ENCODE measurements around the gene STX1A. TPM values are rescaled to one million over a fixed set of nuclear protein-coding genes. Genes with fewer than 3 reads are reported as not detected.
"Not testable (repeated sequence)": the region's sequence is repeated elsewhere in the genome, so short reads cannot be mapped to it uniquely, and the experiment has no call there.

STX1A gene
- polyA plus RNA-seq, 4 donors, result 7.3 to 11.2 (median 8.8) TPM

- DNase-seq (ENCODE audit: low read depth in 4 of 4, low spot score in 3 of 4), result no peak
These were observed 59.5 kb downstream of the STX1A start for GRCh38 chr7:73659983-73660382.

- not testable (repeated sequence) for DNase-seq (ENCODE audit: low read depth in 4 of 4, low spot score in 3 of 4)
These were observed 64.2 kb downstream of the STX1A start for GRCh38 chr7:73655309-73655708.

GRCh38 chr7:73652541-73652949 lies 66.9 kb downstream of the STX1A start:
- no peak for DNase-seq (ENCODE audit: low read depth in 4 of 4, low spot score in 3 of 4)

DNA sequence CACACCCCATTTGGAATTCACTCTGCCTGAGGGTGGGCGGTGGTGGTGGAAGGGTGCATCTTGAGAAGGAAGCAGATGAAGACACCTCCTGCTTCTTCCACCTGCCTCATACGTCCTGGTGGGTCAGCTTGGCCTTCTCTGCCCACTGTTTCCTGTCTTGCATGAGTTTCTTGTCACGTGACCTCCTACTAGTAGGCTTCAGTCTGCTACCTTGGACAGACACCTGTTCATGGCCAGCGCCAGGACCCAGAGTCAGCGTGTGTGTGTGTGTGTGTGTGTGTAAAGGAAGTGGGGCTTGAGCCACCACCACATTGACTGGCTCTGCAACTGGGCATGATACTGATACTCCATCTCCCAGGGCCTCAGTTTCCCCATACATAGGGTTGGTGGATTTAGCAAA lies 68.9 kb downstream of the STX1A start:
- DNase-seq (ENCODE audit: low read depth in 4 of 4, low spot score in 3 of 4), result no peak

- DNase-seq (ENCODE audit: low read depth in 4 of 4, low spot score in 3 of 4), result no peak
These were observed 69.9 kb downstream of the STX1A start for GRCh38 chr7:73649576-73649975.

Other genes starting within 250 kb of the STX1A start
- gene BAZ1B, start 197.4 kb downstream of the STX1A start, polyA plus RNA-seq (ENCODE audit: insufficient read length in 4 of 4), result 10 to 100 TPM; 69.0 to 78.0 (median 73.6) TPM
- gene BCL7B, start 162.0 kb downstream of the STX1A start, polyA plus RNA-seq (ENCODE audit: insufficient read length in 4 of 4), result 10 to 100 TPM; 37.3 to 43.0 (median 39.5) TPM
- 10 to 100 TPM; 38.9 to 46.2 (median 41.1) TPM for gene TBL2, start 141.1 kb downstream of the STX1A start, polyA plus RNA-seq (ENCODE audit: insufficient read length in 4 of 4)
- gene MLXIPL, start 95.1 kb downstream of the STX1A start, polyA plus RNA-seq (ENCODE audit: insufficient read length in 4 of 4), result 1 to 10 TPM; 2.6 to 5.1 (median 4.3) TPM
- gene VPS37D, start 51.8 kb downstream of the STX1A start, polyA plus RNA-seq (ENCODE audit: insufficient read length in 4 of 4), result 10 to 100 TPM; 12.1 to 19.4 (median 14.7) TPM
- 10 to 100 TPM; 11.5 to 12.8 (median 11.7) TPM for gene DNAJC30, start 36.2 kb downstream of the STX1A start, polyA plus RNA-seq (ENCODE audit: insufficient read length in 4 of 4)
- 100 to 1,000 TPM in 1 of 4 donors, 10 to 100 TPM in 3; 79.9 to 104 (median 88.3) TPM for gene BUD23, start 36.1 kb downstream of the STX1A start, polyA plus RNA-seq (ENCODE audit: insufficient read length in 4 of 4)
- gene ABHD11, start 19.1 kb upstream of the STX1A start, polyA plus RNA-seq (ENCODE audit: insufficient read length in 4 of 4), result 10 to 100 TPM; 27.7 to 31.2 (median 29.6) TPM
- gene CLDN3, start 50.6 kb upstream of the STX1A start, polyA plus RNA-seq (ENCODE audit: insufficient read length in 4 of 4), result 10 to 100 TPM; 32.9 to 69.5 (median 42.5) TPM
- gene CLDN4, start 111.3 kb upstream of the STX1A start, polyA plus RNA-seq (ENCODE audit: insufficient read length in 4 of 4), result 10 to 100 TPM; 76.7 to 94.6 (median 83.2) TPM
- gene METTL27, start 122.8 kb upstream of the STX1A start, polyA plus RNA-seq (ENCODE audit: insufficient read length in 4 of 4), result 10 to 100 TPM in 1 of 4 donors, 1 to 10 TPM in 3; 6.2 to 10.8 (median 7.9) TPM
- gene TMEM270, start 141.5 kb upstream of the STX1A start, polyA plus RNA-seq (ENCODE audit: insufficient read length in 4 of 4), result under 1 TPM in 1 of 4 donors, not detected in 3; 0.08 TPM